Ascending aorta (tissue), 2 donors: ENCODE results near the gene ANKRD31. TPM values are rescaled to one million over a fixed set of nuclear protein-coding genes. Genes with fewer than 3 reads are reported as not detected.
"Not testable (repeated sequence)": the region's sequence is repeated elsewhere in the genome, so short reads cannot be mapped to it uniquely, and the experiment has no call there.

Source experiments
- DNase-seq, 2 donors: peaks; one replicate each; pipeline ENCODE4 v3.0.0-alpha.2; 2019; ENCODE audit warnings: low spot score in 2 of 2
- H3K27ac ChIP-seq, 2 donors: fragments of 200-600 bp; sonication (generic); one replicate each; pipeline ENCODE4 v1.5.1; 2016 to 2017; ENCODE audit warnings: mild to moderate bottlenecking in 1 of 2
- H3K27me3 ChIP-seq: fragments of 200-600 bp; sonication (generic); one replicate; pipeline ENCODE4 v1.5.1; 2017
- H3K36me3 ChIP-seq, 2 donors: fragments of 200-600 bp; sonication (generic); one replicate each; pipeline ENCODE4 v1.5.1; 2016
- H3K4me1 ChIP-seq, 2 donors: fragments of 200-600 bp; sonication (generic); one replicate each; pipeline ENCODE4 v1.5.1; 2016 to 2017; ENCODE audit warnings: mild to moderate bottlenecking in 1 of 2
- H3K4me3 ChIP-seq, 2 donors: fragments of 200-600 bp; sonication (generic); one replicate each; pipeline ENCODE4 v1.5.1; 2016 to 2017; ENCODE audit warnings: mild to moderate bottlenecking in 1 of 2
- H3K9me3 ChIP-seq, 2 donors: fragments of 200-600 bp; sonication (generic); one replicate each; pipeline ENCODE4 v1.5.1; 2016
- intact Hi-C: fragments of 100-400 bp; cut with DNase I; formaldehyde crosslinking; loops from one replicate; pipeline ENCODE4 v1.15.1; 2023
- total RNA-seq: library from RNA; depleted of rRNA; stranded (reverse); fragments of >200 nt; gene quantifications from one replicate; pipeline ENCODE4 v1.1.0, GENCODE V29; 2016
- TF ChIP-seq, protein P1 (sequence below), 3 experiments: fragments of 200-600 bp in 2 of 3; fragments of 450-650 bp in 1 of 3; sonication (generic) in 2 of 3; IDR thresholded peaks; one replicate each; pipeline ENCODE4 v1.5.1; 2016 to 2019; ENCODE audit warnings: antibody characterized with exemption in 3 of 3, mild to moderate bottlenecking in 1 of 3, moderate library complexity in 1 of 3

ANKRD31 gene
- total RNA-seq, 1 donor from 2014 or later, result not detected

DNA sequence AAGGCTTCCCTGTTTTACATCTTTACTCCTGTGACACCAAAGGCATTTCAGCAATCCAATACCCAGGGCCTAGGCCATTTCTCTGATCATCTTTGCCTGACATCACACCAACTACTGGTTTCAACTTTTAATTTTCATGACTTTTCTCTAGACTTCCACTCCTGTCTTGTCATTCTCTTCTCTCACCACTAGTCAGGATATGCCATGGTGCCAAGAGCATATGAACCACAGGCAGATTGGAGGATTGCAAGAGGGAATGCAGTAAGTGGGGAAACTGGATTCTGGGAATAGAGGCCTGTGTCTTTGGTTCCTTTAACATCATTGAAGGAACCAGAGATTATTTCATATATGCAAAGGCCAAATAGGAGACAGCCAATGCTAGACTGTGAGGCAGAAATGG, 69.3 kb downstream of the ANKRD31 start:
- Histone ChIP-seq H3K9me3 (no peaks in the 10 kb centered on the region), H3K27ac (no peak overlapping the region), H3K4me3 (no peak overlapping the region), H3K27me3 (no peaks in the 10 kb centered on the region), H3K36me3 (no peaks in the 10 kb centered on the region), H3K4me1 (no peaks in the 10 kb centered on the region)
- intact Hi-C loops, result no loop called here
- TF ChIP-seq, protein P1, sequence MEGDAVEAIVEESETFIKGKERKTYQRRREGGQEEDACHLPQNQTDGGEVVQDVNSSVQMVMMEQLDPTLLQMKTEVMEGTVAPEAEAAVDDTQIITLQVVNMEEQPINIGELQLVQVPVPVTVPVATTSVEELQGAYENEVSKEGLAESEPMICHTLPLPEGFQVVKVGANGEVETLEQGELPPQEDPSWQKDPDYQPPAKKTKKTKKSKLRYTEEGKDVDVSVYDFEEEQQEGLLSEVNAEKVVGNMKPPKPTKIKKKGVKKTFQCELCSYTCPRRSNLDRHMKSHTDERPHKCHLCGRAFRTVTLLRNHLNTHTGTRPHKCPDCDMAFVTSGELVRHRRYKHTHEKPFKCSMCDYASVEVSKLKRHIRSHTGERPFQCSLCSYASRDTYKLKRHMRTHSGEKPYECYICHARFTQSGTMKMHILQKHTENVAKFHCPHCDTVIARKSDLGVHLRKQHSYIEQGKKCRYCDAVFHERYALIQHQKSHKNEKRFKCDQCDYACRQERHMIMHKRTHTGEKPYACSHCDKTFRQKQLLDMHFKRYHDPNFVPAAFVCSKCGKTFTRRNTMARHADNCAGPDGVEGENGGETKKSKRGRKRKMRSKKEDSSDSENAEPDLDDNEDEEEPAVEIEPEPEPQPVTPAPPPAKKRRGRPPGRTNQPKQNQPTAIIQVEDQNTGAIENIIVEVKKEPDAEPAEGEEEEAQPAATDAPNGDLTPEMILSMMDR (IDR thresholded peaks at IDR 0.05), result no peak
- no peak for DNase-seq

GRCh38 chr5:75161508-75161907, 75.2 kb downstream of the ANKRD31 start:
- H3K4me1 ChIP-seq, H3K4me3 ChIP-seq, H3K27me3 ChIP-seq, DNase-seq, intact Hi-C loops, H3K27ac ChIP-seq, H3K36me3 ChIP-seq: not testable (repeated sequence)
- H3K9me3 ChIP-seq, result peaks cover 0 to 27% of the 10 kb centered on the region in 2 donors

DNA sequence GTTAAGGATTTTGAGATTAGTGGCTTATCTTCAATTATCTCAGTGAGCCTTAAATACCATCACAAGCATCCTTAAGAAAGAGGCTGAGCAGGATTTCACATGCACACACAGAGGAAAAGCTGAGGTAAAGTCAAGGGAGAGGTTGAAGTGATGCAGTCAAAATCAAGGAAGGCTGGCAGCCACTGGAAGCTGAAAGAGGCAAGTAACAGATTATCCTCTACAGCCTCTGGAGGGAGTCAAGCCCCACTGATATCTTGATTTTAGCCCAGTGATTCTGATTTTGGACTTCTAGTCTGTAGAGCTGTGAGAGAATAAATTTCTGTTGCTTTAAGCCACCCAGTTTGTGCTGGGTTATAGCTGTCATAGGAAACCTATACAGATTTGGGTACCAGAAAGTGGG, 80.1 kb downstream of the ANKRD31 start:
- H3K27me3 ChIP-seq, result no peaks in the 10 kb centered on the region
- H3K9me3 ChIP-seq, result peaks cover 0 to 27% of the 10 kb centered on the region in 2 donors
- no peak overlapping the region for H3K4me3 ChIP-seq
- intact Hi-C loops, result no loop called here
- H3K4me1 ChIP-seq, result no peaks in the 10 kb centered on the region
- DNase-seq, result no peak
- H3K36me3 ChIP-seq, result no peaks in the 10 kb centered on the region
- TF ChIP-seq, protein P1 (IDR thresholded peaks at IDR 0.05), result no peak
- H3K27ac ChIP-seq, result no peak overlapping the region

- Histone ChIP-seq H3K9me3 (peaks cover 0 to under 1% of the 10 kb centered on the region in 2 donors), H3K27ac (no peak overlapping the region), H3K36me3 (no peaks in the 10 kb centered on the region), H3K4me1 (no peaks in the 10 kb centered on the region), H3K4me3 (no peak overlapping the region), H3K27me3 (no peaks in the 10 kb centered on the region)
- TF ChIP-seq, protein P1 (IDR thresholded peaks at IDR 0.05), result no peak
- DNase-seq, result no peak
- intact Hi-C loops, result no loop called here
Observed at GRCh38 chr5:75152860-75153259, 83.8 kb downstream of the ANKRD31 start.

DNA sequence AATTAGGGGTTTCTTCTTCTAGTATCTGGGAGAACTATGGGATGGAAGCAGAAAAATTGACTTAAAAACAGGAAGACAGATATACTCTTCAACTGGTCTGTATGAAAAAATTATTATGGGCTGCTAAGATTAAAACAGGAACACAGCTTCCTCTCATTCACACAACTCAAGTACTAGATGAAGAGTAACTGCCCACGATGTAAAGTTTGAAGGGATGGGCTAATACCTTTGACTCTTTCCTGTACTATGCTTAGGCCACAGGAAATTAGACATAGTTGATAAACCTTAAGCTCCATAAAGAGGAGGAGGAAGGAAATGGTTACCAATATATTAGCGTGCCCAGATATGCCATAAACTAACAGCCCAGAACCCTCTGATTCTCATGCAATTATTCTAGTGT, 88.6 kb downstream of the ANKRD31 start:
- no peak for DNase-seq
- H3K36me3 ChIP-seq, result no peaks in the 10 kb centered on the region

GRCh38 chr5:75142566-75143136, 94.0 kb downstream of the ANKRD31 start:
- Histone ChIP-seq H3K27me3 (no peaks in the 10 kb centered on the region), H3K4me3 (no peak overlapping the region), H3K4me1 (no peaks in the 10 kb centered on the region), H3K27ac (no peak overlapping the region), H3K9me3 (no peaks in the 10 kb centered on the region), H3K36me3 (no peaks in the 10 kb centered on the region)
- no peak for DNase-seq
- intact Hi-C loops, result no loop called here
- TF ChIP-seq, protein P1 (IDR thresholded peaks at IDR 0.05), result no peak

More for the DNA sequence above, 88.6 kb downstream of the ANKRD31 start:
- H3K9me3 ChIP-seq, result no peaks in the 10 kb centered on the region
- TF ChIP-seq, protein P1 (IDR thresholded peaks at IDR 0.05), result no peak
- no peaks in the 10 kb centered on the region for H3K27me3 ChIP-seq
- H3K4me1 ChIP-seq, result no peaks in the 10 kb centered on the region
- intact Hi-C loops, result no loop called here
- H3K4me3 ChIP-seq, result no peak overlapping the region
- no peak overlapping the region for H3K27ac ChIP-seq
